ENCODE data around the gene CYP24A1. TPM values are rescaled to one million over a fixed set of nuclear protein-coding genes. Genes with fewer than 3 reads are reported as not detected.

Gene CYP24A1
- total RNA-seq, 2 donors from 2014 or later, result not detected

DNA sequence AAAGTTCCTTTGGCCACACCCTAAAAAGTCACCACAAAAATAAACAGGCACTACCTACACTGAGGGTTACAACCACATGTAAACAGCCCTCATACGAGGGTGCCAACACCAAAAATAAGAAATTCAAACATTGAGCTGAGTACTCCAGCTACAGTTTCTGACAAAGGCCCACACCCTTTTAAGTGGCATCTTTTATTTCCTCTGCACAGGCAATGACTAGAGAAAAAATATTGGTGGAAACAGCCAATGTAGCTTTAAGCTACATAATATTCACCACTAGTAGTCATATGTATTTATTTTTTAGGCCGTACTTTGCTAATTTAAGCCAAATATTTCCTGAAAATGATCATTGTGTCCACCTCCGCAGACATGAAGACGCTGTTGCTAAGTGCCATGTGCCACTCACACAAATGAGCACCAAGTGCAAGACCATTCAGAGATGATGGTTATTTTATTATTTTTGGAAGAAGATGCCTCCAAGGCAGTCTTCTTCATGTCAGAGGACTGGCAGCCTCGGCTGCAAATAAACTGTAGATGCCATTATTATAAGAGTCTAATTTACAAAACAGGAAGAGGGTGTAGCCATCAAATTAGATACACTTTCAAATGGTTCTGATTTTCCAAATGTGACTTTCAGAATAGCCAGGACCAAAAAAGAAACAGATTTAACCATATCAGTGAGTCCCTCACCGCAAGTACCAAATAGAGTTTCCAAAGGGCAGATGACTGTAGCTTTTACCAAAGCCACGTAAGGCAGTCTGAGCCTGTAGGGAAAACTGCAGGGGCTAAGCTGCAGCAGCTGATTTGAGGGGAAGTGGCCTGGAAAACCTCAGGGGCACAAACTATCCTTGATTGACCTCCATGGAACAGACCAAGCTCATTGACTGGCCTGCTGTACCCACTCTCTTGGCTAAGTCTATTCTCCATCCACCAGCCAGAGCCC, 13.4 kb downstream of the CYP24A1 start:
- DNase-seq (no peak), ATAC-seq (no peak)
- TF ChIP-seq, protein P1, sequence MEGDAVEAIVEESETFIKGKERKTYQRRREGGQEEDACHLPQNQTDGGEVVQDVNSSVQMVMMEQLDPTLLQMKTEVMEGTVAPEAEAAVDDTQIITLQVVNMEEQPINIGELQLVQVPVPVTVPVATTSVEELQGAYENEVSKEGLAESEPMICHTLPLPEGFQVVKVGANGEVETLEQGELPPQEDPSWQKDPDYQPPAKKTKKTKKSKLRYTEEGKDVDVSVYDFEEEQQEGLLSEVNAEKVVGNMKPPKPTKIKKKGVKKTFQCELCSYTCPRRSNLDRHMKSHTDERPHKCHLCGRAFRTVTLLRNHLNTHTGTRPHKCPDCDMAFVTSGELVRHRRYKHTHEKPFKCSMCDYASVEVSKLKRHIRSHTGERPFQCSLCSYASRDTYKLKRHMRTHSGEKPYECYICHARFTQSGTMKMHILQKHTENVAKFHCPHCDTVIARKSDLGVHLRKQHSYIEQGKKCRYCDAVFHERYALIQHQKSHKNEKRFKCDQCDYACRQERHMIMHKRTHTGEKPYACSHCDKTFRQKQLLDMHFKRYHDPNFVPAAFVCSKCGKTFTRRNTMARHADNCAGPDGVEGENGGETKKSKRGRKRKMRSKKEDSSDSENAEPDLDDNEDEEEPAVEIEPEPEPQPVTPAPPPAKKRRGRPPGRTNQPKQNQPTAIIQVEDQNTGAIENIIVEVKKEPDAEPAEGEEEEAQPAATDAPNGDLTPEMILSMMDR (IDR thresholded peaks at IDR 0.05), result no peak
- TF ChIP-seq POLR2A (IDR thresholded peaks at IDR 0.05), result no peak
- no peaks in the 10 kb centered on the region for H3K4me1 ChIP-seq
- H3K4me3 ChIP-seq, result no peak overlapping the region
- no peaks in the 10 kb centered on the region for H3K36me3 ChIP-seq (replicated peaks in 1 of 2; ENCODE audit: insufficient read depth in 1 of 2, low read depth in 2 of 2)
- no peaks in the 10 kb centered on the region for H3K27me3 ChIP-seq
- H3K27ac ChIP-seq, result no peak overlapping the region
- 71 to 74% methylated on average over 7 of the region's 7 CpGs for WGBS, 2 donors
- intact Hi-C loops (cut with DNase I), result no loop called here
- H3K9me3 ChIP-seq, result no peaks in the 10 kb centered on the region

DNA sequence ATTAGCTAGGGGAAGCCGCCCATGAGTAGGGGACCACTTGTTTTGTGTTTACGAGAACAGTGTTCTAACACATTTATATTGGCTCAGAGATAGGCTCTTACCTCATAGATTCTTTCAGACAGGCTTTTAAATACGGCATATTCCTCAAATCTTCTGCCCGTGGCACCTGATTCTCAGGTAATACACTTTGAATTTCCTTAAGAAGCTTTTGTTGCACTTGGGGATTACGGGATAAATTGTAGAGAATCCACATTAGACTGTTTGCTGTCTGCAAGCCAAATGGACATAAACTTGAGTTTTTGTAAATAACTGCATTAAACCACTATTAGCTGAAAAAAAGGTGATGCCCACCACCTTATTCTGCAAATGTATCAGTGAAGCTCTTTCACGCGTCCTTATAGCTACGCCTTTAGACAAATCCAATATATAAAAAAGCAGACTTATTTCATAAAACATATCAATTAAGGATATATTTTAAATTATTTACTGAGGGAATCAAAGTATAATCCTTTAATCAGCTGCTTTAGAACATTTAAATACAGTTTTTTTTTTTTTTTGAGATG, 14.8 kb downstream of the CYP24A1 start:
- ATAC-seq (no peak), DNase-seq (no peak)
- no peaks in the 10 kb centered on the region for H3K36me3 ChIP-seq (replicated peaks in 1 of 2; ENCODE audit: insufficient read depth in 1 of 2, low read depth in 2 of 2)
- no peaks in the 10 kb centered on the region for H3K27me3 ChIP-seq
- no peaks in the 10 kb centered on the region for H3K4me1 ChIP-seq
- TF ChIP-seq, protein P1 (IDR thresholded peaks at IDR 0.05), result no peak
- no peak for TF ChIP-seq POLR2A (IDR thresholded peaks at IDR 0.05)
- H3K9me3 ChIP-seq, result no peaks in the 10 kb centered on the region
- no peak overlapping the region for H3K4me3 ChIP-seq
- WGBS, 2 donors, result 69 to 76% methylated on average over 8 of the region's 8 CpGs
- no peak overlapping the region for H3K27ac ChIP-seq
- intact Hi-C loops (cut with DNase I), result no loop called here

DNA sequence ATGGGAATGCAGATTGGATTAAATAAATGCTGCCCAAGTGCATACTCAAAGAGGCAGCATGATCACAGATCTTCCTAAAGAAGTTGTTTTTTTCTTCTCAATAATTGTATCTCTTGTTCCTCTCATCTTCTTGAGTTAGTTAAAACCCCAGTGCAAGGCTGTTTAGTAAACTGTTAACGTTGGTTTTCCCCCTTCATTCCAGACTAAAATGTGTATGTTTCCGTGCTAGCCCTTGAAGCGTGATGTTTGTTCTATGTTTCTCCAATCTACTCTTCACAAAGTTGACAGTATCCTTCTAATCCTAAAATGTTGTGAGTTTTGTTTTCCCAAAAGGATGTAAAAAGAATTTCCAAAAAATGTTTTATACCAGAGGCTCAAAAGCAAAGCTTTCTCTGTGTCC, 15.6 kb downstream of the CYP24A1 start:
- H3K36me3 ChIP-seq (replicated peaks in 1 of 2; ENCODE audit: insufficient read depth in 1 of 2, low read depth in 2 of 2), result no peaks in the 10 kb centered on the region
- TF ChIP-seq, protein P1 (IDR thresholded peaks at IDR 0.05), result no peak
- TF ChIP-seq POLR2A (IDR thresholded peaks at IDR 0.05), result no peak
- no peaks in the 10 kb centered on the region for H3K27me3 ChIP-seq
- no peak for DNase-seq
- 60 to 66% methylated on average over 3 of the region's 3 CpGs for WGBS, 2 donors
- no peak overlapping the region for H3K4me3 ChIP-seq
- ATAC-seq, result no peak
- intact Hi-C loops (cut with DNase I), result no loop called here
- no peaks in the 10 kb centered on the region for H3K4me1 ChIP-seq
- no peak overlapping the region for H3K27ac ChIP-seq
- no peaks in the 10 kb centered on the region for H3K9me3 ChIP-seq

DNA sequence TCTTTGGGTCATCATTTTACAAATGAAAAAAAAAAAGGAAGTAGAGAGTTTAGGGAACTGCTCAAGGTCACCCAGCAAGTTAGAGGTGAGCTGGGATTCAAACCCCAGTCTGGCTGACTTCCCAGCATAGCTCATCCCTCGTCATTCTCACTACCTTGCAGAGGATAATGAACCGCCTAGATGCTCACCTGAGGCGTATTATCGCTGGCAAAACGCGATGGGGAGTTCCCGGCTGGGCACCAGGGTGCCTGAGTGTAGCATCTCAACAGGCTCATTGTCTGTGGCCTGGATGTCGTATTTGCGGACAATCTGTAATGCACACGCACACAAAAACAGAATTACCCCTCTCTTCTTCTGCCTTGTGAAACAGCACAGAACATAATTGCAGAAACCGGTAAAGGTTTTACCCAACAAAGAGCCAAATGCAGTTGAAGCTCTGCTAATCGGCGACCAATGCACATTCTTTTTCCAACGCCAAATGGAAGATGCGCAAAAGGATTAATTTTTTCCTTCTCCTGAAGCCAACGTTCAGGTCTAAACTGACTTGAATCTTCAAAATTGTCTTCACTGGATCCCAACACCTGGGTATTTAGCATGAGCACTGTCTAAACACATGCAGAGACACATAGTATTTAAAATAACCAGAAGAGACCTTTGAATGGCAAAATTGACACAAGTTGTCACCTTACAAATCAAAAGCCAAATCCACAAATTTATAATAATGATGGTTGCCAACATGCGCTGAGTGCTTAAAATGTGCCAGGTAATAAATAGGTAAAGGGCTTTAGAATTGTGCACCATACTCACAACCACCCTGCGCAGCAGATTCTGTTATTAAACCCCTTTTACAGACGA, 16.6 kb downstream of the CYP24A1 start:
- no peak overlapping the region for H3K27ac ChIP-seq
- TF ChIP-seq, protein P1 (IDR thresholded peaks at IDR 0.05), result no peak
- TF ChIP-seq POLR2A (IDR thresholded peaks at IDR 0.05), result no peak
- no peaks in the 10 kb centered on the region for H3K9me3 ChIP-seq
- H3K36me3 ChIP-seq (replicated peaks in 1 of 2; ENCODE audit: insufficient read depth in 1 of 2, low read depth in 2 of 2), result no peaks in the 10 kb centered on the region
- no peaks in the 10 kb centered on the region for H3K4me1 ChIP-seq
- no peaks in the 10 kb centered on the region for H3K27me3 ChIP-seq
- intact Hi-C loops (cut with DNase I), result no loop called here
- no peak for DNase-seq
- 64 to 75% methylated on average over 18 to 19 of the region's 19 CpGs for WGBS, 2 donors
- no peak for ATAC-seq
- H3K4me3 ChIP-seq, result no peak overlapping the region
